WI38 (cell line): ENCODE results near the gene AFMID.
"Not testable (repeated sequence)": the region's sequence is repeated elsewhere in the genome, so short reads cannot be mapped to it uniquely, and the experiment has no call there.

ENCODE experiments used
- H3K4me3 ChIP-seq: 2 replicates; pipeline ENCODE4 v1.5.1; 2011; ENCODE audit warnings: low read depth, mild to moderate bottlenecking, control low read depth, low read length
- TF ChIP-seq, protein P1 (sequence below): IDR thresholded peaks from 2 replicates; pipeline ENCODE4 v1.5.1; 2012; ENCODE audit warnings: low read depth, mild to moderate bottlenecking, control low read depth, low read length

Gene AFMID

DNA sequence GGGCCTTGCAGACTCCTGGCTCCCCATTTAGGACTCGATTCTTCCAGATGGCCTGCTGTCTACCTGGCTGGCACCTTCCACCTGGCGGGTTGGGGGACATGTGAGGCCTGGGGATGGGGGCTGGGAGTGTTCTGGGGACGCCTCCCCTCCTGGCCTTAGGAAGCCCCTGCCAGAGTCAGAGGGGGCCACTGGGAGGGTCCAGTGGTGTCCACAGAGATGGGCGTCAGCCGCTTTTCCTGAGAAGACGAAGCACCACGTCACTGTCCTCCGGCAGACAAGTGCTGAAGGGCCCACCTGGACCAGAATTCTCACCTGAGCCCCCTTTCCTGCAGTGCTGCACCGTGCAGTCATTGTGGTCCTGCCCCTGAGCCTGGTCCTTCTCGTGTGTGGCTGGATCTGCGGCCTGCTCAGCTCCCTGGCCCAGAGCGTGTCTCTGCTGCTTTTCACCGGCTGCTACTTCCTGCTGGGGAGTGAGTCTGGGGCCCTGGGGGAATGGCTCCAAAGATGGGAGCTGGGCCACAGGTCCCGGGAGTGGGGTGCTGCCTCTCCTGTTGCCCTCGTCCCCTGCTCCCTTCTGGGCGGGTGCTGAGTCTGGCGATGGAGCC, 47.2 kb downstream of the AFMID start:
- H3K4me3 ChIP-seq = no peak overlapping the region
- TF ChIP-seq, protein P1, sequence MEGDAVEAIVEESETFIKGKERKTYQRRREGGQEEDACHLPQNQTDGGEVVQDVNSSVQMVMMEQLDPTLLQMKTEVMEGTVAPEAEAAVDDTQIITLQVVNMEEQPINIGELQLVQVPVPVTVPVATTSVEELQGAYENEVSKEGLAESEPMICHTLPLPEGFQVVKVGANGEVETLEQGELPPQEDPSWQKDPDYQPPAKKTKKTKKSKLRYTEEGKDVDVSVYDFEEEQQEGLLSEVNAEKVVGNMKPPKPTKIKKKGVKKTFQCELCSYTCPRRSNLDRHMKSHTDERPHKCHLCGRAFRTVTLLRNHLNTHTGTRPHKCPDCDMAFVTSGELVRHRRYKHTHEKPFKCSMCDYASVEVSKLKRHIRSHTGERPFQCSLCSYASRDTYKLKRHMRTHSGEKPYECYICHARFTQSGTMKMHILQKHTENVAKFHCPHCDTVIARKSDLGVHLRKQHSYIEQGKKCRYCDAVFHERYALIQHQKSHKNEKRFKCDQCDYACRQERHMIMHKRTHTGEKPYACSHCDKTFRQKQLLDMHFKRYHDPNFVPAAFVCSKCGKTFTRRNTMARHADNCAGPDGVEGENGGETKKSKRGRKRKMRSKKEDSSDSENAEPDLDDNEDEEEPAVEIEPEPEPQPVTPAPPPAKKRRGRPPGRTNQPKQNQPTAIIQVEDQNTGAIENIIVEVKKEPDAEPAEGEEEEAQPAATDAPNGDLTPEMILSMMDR = no peak

DNA sequence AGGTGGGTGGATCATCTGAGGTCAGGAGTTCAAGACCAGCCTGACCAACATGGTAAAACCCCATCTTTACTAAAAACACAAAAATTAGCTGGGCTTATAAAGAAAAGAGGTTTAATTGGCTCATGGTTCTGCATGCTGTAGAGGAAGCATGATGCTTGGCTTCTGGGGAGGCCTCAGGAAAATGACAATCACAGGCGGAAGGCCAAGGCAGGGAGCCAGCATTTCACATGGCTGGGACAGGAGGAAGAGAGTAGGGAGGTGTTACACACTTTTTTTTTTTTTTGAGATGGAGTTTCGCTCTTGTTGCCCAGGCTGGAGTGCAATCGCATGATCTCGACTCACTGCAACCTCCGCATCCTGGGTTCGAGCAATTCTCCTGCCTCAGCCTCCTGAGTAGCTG, 47.9 kb downstream of the AFMID start:
- H3K4me3 ChIP-seq = not testable (repeated sequence)

DNA sequence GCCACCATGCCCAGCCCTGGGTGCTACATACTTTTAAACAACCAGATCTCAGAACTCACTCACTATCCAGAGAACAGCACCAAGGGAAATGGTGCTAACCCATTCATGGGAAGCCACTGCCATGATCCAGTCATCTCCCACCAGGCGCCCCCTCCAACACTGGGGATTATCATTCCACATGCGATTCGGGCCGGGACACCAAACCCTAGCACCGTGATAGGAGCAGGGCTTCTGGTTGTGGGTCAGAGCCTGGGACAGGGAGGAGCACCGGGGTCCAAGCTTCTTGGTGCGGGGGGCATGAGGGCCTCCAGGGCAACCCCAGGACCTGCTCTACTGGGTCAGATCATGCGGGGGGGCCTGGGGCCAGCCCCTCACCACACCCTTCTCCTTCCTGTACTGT, 48.7 kb downstream of the AFMID start:
- TF ChIP-seq, protein P1 = no peak
- no peak overlapping the region for H3K4me3 ChIP-seq

DNA sequence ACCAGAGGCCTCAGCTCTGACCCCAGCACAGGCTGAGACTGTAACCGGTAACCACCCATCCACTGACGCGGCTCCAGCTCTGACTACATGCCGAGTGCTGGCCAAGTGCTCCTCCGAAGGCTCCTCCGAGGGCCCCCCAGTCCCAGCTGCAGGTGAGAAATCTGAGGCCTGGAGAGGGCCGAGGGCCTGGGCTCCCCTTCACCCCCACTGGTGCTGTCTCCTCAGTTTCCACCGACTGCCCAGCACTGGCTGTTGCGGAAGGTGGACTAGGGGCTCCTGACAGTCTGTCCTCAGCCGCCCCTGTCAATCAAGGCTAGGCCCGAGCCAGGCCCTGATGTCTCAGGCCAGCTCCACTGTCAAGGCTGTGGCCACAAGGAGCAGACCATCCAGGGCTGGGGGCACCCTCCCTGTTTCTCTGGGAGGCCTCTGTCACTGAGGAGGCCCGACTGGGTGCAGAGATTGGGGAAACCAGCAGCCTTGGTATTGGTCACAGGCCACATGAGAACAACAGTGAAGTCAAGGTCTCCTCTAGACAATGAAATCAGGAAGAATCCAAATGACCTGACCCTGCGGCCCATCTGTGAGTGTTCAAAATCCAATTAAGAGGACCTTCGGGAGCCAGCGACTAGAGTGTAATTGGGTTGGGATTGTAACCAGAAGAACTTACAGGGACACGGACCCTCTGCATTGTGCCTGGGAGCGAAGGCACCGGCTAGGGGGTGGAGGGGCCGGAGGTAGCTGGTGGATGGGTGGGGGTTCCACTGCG, 49.4 kb downstream of the AFMID start:
- no peak overlapping the region for H3K4me3 ChIP-seq
- TF ChIP-seq, protein P1 = no peak

DNA sequence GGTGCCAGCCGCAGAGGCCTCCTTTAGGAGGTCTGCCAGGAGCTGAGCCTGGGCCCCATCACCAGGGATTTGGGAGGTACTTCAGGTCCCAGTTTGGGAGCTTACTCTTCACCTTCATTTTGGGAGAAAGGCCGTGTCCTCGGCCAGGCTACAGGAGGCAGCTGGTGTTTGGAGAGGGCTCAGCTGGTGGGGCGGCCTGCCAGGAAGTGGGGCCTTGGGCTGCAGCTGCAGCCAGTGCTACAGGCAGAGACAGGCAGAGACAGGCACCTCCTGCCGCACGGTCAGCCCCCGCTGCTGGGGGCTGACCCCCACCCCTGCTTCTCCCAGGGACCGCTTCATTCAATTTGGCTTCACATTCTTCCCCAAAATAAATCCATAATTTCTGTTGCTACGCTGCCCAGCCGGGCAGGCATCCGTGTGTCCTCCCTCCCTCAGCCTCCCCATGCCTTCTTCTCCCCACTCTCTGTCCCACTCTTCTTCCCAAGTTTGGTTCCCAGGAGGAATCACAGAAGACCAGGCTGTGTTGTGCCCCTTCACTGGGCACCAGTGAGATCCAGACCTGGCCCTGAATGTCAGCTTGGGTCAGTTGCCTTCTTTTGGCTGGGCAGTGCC, 50.3 kb downstream of the AFMID start:
- H3K4me3 ChIP-seq = no peak overlapping the region
- TF ChIP-seq, protein P1 = no peak

DNA sequence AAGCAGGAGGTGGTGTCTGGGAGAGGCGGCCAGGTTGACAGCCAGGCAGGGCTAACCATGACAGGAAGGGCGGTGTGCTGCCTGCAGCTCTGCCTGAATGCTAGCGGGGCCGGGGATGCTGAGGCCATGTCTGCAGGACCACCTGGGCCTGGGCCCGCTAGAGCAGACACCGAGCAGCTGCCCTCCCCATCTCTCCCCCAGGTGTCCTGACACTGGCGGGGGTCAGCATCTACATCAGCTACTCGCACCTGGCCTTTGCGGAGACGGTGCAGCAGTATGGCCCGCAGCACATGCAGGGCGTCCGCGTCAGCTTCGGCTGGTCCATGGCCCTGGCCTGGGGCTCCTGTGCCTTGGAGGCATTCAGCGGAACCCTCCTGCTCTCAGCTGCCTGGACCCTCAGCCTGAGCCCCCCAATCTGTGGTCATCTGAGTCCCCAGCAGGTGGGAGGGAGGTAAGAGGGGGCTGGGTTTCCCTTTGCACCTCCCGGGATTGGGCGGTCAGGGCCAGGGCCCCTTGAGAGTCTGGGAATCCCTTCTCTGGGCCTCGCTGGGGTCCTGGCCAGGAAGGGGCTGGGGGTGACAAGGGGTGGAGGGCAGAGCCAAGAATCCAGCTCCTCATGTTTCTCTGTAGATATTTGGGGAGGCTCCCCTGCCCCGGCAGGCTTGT, 51.8 kb downstream of the AFMID start:
- TF ChIP-seq, protein P1 = no peak
- no peak overlapping the region for H3K4me3 ChIP-seq

DNA sequence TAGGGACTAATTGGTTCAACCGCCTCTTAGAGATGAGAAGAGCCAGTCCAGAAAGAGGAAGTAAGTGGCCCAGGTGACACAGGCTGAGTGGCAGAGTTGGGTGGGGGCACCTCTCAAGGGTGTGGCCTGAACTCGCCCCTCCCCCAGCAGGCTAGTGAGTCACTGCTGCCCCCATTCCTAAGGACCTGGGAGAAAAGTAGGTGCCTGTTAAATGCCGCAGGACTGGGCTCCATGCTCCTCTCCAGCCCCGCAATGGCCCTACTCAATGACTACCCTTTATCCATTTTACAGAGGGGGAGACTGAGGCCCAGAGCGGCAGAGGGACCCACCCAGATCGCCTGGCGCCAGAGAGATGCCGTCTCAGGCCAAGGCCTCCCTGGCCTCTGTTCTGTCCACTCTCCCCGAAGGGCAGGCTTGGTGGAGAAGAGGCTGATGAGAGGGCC, 52.3 kb downstream of the AFMID start:
- TF ChIP-seq, protein P1 = no peak
- no peak overlapping the region for H3K4me3 ChIP-seq
